GM06990 (cell line): ENCODE measurements around the gene XRCC4.

Experiments used
- DNase-seq: peaks from one replicate; pipeline ENCODE4 v3.0.0-alpha.2; 2011; ENCODE audit not compliant: insufficient read length; ENCODE audit errors: extremely low read depth
- H3K27me3 ChIP-seq: replicated peaks from 2 replicates; pipeline ENCODE4 v1.6.0; 2011; ENCODE audit warnings: low read length; ENCODE audit not compliant: control insufficient read depth, insufficient read depth
- H3K36me3 ChIP-seq: 2 replicates; pipeline ENCODE4 v1.5.1; 2011; ENCODE audit warnings: low read length; ENCODE audit not compliant: control insufficient read depth, insufficient read depth
- H3K4me3 ChIP-seq: replicated peaks from 2 replicates; pipeline ENCODE4 v1.5.1; 2011; ENCODE audit warnings: low read depth, mild to moderate bottlenecking, control low read depth, low read length
- TF ChIP-seq, protein P1 (sequence below): IDR thresholded peaks from 2 replicates; pipeline ENCODE4 v1.5.1; 2011; ENCODE audit warnings: low read length, control low read depth, mild to moderate bottlenecking, inconsistent platforms; ENCODE audit not compliant: insufficient read depth, poor library complexity, severe bottlenecking

XRCC4 gene

DNA sequence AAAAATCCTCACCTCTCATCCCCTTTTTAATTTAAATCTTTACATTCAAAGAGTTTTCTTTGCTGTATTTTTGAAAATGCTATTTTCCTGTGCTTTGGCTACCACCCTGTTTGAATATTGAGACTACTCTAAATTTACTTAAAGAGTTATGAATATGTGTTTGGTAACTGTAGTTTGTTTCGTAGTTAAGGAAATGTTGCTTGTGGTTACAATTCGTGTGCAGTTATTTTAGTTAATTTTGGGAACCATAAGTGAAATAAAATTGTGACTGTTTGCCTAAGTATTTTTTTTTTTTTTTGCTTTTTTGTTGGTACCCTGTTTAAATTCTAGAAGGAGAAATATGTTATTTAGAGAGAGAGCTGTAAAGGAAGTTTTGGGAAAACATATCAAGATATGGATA lies 78.7 kb downstream of the XRCC4 start:
- no peak for DNase-seq
- Histone ChIP-seq H3K27me3 (no peaks in the 10 kb centered on the region), H3K36me3 (no peaks in the 10 kb centered on the region), H3K4me3 (no peak overlapping the region)
- TF ChIP-seq, protein P1, sequence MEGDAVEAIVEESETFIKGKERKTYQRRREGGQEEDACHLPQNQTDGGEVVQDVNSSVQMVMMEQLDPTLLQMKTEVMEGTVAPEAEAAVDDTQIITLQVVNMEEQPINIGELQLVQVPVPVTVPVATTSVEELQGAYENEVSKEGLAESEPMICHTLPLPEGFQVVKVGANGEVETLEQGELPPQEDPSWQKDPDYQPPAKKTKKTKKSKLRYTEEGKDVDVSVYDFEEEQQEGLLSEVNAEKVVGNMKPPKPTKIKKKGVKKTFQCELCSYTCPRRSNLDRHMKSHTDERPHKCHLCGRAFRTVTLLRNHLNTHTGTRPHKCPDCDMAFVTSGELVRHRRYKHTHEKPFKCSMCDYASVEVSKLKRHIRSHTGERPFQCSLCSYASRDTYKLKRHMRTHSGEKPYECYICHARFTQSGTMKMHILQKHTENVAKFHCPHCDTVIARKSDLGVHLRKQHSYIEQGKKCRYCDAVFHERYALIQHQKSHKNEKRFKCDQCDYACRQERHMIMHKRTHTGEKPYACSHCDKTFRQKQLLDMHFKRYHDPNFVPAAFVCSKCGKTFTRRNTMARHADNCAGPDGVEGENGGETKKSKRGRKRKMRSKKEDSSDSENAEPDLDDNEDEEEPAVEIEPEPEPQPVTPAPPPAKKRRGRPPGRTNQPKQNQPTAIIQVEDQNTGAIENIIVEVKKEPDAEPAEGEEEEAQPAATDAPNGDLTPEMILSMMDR: no peak

DNA sequence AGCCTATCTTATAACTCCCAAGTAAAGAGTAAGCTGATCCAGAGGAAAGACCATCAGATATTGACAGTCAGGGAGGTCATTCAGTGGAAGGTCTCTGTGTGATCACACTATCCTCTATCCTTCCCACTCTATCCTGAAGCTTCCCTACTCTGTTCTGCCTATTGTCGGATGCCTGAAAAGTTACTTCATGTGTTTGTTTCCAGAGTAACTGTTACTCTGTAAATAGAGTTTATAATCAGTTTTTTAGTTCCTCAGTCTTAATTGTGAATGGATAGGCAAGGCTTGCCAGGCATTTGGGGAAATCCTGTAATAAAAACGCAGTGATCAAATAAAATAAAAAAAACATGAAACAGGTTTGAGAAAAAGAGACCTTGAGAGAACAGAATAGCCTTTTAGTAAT lies 79.8 kb downstream of the XRCC4 start:
- Histone ChIP-seq H3K36me3 (no peaks in the 10 kb centered on the region), H3K4me3 (no peak overlapping the region), H3K27me3 (no peaks in the 10 kb centered on the region)
- no peak for DNase-seq
- TF ChIP-seq, protein P1: no peak

DNA sequence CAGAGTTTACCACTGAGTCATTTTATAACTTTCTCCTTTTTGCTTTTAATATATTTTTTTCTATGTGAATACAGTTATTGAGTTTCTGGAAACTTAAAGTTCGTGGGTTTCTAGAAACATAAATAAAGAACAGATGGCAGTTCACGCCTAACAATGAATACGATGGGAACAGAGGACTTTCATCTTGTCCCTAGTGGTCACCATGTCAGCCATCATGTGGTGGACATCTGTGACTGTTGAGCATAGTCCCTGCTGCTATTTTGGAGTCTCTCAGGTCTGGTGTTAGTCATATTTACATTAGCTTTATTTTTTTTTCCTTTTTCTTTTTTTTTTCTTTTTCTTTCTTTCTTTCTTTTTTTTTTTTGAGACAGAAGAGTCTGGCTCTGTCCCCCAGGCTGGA lies 85.3 kb downstream of the XRCC4 start:
- TF ChIP-seq, protein P1: no peak
- no peaks in the 10 kb centered on the region for H3K27me3 ChIP-seq
- no peak for DNase-seq
- H3K4me3 ChIP-seq: no peak overlapping the region
- no peaks in the 10 kb centered on the region for H3K36me3 ChIP-seq

DNA sequence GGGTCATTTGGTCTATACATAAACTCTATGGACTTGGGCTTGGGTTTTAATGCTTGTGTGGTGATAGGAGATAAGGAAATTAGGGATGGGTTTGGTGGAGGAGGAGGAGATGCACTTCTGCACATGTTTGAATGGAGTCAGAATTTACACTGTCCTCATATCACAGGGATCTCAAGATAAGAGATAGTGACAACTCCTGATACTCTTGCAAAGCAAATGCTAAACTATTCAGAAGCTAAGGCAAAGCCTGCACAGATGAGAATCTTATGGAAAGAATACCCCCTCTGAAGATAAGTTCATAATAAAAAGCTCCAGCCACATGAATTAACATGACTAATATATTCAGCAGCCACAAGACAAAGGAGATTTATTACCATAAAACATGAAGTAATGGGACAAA lies 90.2 kb downstream of the XRCC4 start:
- TF ChIP-seq, protein P1: no peak
- no peak for DNase-seq
- Histone ChIP-seq H3K36me3 (no peaks in the 10 kb centered on the region), H3K27me3 (no peaks in the 10 kb centered on the region), H3K4me3 (no peak overlapping the region)

DNA sequence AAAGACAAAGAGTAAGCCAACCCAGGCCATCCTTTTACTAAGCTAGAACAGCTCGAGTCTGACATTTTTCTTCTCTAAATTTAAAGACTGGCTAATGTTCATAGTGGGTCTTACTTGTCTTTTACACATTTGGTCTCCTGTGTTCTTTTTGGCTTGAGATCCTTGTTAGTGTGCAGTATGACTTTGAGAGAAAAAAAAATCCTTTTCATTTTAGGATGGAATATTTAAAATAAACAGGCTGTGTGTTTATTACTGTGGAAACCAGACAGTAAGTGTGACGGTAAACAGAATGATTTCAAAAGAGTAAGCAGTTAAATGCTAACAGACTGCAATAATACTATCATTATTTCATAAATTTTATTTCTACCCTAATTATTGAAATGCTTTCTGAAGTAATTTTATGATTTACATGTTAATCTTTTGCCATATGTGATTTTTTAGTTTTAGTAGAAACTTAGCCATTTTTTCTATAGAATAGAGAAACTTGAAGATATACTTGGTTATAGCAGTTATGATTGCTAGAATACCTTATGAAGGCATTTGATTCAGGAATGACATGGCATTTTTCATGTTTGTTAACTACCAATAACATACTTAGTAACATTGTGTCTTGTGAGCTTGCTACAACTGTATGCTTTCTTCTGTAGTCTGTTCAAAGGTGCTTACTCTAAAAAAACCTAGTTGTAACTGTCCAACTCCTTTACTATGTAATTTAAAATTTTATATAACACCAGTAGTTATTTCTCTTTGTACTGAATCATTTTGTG lies 92.4 kb downstream of the XRCC4 start:
- H3K4me3 ChIP-seq: no peak overlapping the region
- H3K36me3 ChIP-seq: no peaks in the 10 kb centered on the region
- no peak for DNase-seq
- H3K27me3 ChIP-seq: no peaks in the 10 kb centered on the region
- TF ChIP-seq, protein P1: no peak

DNA sequence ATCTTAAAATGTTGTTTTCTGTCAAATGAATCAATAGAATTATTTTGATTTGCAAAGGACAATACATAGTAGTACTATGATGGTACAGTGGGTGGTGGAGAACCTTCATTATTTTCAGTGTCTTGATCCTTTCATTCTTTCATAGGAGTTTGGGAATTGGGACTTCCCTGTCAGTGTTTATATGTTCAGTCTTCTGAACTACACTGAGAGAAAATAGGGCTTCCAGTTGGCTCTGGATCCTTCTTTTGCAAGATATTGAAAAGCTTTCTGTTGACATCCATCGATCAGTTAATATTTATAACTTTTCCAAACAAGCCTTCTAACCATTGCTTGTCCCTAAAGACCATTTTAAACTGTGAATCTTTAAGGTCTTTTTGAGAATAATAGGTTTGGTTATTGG lies 94.7 kb downstream of the XRCC4 start:
- TF ChIP-seq, protein P1: no peak
- no peak overlapping the region for H3K4me3 ChIP-seq

More for the DNA sequence above, 94.7 kb downstream of the XRCC4 start:
- H3K36me3 ChIP-seq: no peaks in the 10 kb centered on the region
- H3K27me3 ChIP-seq: no peaks in the 10 kb centered on the region
- no peak for DNase-seq
